Activated CD4-positive, CD25-positive, alpha-beta regulatory T cell treated with anti-CD3 and anti-CD28 coated beads, Interleukin-2, amount 50 U/mL, for 72 hours (primary cell): ENCODE data around the gene FLNC.

Experiments used
- DNase-seq: peaks from one replicate; pipeline ENCODE4 v3.0.0; 2021

Gene FLNC

DNA sequence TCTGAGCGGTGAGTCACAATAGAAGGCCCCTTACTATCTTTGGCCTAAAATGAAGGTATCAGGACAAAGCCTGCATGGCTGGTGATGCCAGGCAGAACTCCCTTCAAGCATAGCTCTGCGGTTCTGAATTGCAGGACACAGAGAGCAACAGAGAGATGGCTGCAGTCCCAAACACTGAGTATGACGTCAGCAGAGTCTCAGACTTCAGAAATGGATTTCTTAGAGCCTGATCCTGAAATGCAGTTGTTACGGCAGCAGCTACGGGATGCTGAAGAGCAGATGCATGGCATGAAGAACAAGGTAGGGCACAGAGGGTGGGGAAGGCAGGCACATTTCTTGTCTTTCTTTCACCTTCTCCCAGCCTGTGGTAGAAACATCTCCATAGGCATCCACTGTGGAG is 25.0 kb upstream of the FLNC start:
- DNase-seq = no peak

DNA sequence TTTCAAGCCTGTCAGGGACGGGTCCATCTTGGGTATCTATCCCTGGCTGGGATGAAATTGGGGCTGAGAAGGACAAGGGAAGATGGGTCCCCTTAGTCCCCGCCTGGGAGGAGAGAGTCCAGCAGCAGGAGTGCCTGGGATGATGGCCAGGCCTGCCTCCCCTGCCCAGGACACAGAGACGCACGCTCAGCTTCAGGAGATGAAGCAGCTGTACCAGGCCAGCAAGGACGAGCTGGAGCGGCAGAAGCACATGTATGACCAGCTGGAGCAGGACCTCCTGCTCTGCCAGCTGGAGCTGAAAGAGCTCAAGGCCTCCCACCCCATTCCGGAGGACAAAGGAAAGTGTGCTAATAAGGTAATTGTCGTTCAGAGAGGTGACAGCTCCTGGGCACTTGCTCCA is 23.0 kb upstream of the FLNC start:
- no peak for DNase-seq

DNA sequence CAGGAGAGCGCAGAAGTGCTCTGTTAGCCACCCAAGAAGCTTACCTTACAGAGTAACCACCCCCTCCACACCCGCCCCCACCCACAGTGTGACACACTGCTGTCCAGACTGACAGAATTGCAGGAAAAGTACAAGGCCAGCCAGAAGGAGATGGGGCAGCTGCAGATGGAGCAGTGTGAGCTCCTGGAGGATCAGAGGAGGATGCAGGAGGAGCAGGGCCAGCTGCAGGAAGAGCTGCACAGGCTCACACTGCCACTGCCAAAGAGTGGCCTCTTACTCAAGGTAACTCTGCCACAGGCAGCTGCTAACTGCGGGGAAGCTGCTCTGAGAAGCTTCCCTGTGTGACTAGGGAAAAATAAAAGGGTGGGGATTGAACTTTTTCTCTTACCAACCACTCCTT is 20.8 kb upstream of the FLNC start:
- DNase-seq = no peak

DNA sequence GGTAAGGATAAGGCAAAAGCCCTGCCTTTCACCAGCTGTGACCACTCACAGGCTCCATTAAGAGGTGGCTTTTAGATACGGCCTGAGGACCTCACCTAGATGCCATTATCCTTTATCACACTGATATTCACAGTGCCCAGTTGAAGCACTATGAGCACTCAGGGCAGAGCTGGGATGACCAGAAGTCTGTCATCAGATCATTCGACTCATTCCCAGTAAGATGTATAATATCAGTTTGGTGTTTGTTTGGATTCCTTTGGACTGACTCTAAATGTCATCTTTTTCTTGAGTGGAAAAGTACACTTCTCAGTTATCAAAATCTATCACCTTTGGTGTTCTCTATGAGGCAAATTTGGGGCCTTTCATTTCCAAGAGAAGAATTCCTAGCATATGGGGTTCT is 19.7 kb upstream of the FLNC start:
- DNase-seq = no peak

DNA sequence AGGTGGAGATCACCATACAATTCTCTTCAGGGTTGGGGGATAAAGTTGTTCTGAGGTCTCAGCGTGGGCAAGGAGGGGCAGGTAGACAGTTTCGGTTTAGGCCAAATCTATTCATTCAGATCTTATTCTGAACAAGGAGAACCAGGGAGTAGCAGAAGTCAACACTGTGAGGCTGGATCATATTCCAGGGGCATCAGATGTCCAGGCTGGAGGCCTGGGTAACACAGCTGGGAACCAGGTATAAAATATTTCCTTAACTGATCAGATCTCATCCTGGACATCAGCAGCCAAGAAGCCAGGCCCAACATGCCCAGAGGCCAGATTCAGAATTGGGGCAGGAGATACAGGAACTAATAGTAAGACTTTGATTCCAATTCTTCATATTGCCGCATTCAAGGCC is 19.2 kb upstream of the FLNC start:
- DNase-seq = no peak

DNA sequence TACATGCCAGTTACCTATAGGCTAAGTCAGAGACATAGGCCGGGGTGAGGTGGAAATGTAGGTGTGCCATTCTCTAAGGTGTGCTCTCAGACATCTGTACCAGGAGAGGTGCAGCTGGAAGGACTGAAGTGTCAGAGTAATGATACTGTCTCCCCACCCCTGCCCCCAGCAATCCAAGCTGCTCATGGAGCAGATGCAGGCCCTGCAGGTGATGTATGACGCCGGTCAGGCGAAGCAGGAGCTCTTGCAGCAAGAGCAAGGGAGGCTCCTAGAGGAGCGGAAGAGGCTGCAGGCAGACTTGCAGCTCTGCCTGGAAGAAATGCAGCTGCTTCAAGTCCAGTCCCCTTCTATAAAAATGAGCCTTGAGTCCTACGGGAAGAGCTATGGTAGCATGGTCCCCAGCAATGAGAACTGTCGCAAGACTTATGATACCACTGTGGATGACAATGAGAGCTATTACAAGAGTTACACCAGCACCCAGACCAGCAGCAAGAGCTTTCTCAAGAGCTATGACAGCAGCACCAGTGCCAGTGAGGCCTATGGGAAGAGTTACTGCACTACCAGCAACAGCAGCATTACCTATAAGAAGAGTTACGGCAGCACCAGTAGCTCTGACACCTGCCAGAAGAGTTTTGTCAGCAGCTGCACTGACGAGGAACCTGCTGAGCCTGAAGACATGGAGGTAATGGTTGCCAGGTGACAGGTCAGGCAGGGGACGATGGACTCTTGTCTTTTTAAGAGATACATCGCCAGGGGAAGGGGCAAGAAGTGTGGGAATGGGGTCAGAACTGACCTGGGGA is 18.4 kb upstream of the FLNC start:
- DNase-seq = no peak

DNA sequence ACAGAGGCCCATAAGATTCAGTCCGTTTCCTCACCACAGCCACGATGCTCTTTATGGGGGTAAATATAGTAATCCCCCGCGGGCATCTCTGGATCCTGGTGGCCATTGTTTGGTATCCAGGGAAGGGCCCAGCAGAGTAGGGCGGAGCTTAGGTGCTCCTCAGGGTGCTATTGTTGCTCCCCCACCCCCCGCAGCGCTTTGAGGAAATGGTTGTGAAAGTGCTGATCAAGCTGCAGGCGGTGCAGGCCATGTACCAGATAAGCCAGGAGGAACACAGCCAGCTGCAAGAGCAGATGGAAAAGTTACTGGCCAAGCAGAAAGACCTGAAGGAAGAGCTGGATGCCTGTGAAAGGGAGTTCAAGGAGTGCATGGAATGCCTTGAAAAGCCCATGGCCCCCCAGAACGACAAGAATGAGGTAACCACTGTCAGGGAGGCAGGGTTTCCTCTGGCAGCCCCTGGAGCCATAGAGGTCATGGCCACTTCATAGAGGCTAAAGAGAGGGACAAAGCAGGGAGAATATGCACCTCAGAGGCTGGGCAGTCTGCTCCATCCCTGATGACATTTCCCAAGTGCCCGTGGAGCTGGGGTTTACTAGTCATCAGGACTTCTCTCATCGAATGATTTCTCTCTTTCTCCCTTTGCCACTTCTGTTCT is 17.6 kb upstream of the FLNC start:
- DNase-seq = no peak

DNA sequence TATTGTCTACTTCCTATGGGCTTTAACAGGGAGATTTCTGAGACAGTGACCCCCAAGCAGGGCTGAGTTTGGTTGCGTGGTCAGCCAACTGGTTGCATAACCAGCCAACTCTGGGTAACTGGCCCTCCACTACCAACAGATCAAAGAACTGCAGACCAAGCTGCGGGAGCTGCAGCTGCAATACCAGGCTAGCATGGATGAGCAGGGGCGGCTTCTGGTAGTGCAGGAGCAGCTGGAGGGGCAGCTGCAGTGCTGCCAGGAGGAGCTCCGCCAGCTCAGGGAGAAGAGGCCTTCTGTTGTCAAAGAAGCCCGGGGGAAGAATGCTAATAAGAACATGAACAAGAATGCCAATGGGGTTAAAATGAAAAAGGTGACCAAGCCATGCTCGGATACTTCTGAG is 15.7 kb upstream of the FLNC start:
- DNase-seq = no peak

DNA sequence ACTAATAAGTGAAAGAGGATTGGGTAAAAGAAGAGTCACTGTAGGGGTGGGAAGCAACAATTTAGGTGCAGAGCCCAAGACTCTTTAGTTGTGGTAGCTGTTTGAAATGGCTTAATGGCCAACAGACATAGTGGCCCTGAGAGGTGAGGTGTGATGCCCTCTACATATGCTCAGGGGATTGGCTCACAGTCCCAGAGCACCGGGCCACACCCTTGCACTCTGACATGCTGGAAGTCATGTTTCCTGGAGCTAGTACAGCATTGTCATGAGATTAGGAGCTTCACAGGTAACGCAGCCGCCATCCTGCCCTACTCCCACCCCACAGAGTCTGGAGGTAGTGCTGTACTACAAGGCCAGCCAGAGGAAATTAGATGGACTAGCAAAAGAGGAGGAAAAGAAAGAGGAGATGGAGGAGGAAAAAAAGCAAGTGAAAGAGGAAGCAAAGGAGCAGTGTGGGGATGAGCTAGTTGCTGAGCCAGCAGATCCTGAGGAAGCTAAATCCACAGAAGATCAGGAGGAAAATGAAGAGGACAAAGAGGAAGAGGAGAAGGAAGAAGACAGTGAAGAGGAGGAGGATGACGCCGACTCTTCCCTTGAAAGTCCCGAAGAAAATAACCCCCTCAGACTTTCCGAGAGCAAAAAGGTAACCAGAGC is 14.8 kb upstream of the FLNC start:
- DNase-seq = no peak

DNA sequence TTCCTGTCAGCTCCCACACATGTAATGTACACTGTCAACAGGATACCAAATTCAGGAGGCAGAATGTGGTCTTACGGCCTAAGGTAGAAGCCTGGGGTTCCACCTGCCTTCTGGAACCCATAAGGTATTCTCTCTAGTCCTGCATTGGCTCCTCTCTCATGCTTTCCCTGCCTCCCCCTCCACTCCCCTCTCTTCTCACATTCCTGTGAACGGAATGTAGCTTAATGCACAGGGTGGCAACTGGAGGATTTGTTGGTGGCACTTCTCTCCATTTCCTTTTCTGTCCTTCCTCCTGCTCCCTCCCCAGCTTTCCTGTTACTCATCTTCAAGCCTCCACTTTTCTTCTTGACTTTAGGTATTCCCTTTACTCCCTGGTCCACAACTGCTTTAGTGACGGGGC is 11.5 kb upstream of the FLNC start:
- DNase-seq = no peak

DNA sequence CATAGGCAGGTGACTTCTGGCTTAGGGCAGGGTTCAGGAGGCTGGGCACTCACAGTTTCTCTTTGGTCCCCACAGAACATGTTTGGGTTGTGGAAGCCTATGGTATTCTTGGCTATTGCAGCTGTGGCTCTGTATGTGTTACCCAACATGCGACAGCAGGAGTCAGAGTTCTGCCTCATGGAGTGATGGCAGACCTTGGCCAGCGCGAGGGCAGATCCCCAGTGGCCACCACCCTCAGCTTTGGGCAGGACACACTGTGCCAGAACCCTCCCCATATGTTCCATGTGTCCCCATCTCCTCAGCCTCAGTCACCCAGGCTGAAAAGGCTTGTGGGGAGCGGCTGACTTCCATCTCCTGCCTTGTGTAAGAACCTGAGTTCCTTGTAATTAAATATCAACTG is 8.5 kb upstream of the FLNC start:
- no peak for DNase-seq

DNA sequence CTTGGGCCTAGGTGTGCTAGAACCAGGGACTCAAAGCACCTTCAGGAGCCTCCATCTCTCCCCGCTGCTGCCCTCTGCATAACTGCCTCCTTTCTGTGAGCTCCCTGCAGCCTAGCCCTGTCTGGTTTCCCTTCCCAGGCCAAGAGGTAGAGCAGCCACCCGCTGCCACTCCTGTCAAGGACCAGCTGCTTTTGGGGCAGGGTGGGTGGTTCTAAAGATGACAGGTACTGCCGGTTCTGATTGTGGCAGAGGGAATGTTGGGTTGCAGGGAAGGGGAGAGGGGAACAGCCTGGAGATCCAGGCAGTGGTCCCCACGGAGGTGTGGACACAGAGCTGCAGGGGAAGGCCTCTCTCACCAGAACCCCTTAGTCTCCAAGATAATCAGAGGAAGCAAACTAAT is 3.7 kb upstream of the FLNC start:
- DNase-seq = no peak

DNA sequence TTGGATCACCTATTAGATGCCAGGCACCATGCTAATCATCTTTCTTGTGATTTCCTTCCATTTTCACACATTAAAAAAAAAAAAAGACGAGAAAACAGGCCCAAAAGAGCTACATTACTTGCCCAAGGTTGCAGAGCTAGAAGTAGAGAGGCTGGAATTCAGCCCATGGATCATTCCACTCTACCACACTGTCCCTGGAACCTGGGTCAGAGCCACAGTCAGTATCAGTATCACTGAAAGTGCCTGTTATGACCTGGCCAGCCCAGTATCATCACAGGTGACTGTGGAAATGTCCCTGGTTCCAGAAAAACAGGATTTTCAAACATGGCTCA is 3.3 kb upstream of the FLNC start:
- DNase-seq = no peak

DNA sequence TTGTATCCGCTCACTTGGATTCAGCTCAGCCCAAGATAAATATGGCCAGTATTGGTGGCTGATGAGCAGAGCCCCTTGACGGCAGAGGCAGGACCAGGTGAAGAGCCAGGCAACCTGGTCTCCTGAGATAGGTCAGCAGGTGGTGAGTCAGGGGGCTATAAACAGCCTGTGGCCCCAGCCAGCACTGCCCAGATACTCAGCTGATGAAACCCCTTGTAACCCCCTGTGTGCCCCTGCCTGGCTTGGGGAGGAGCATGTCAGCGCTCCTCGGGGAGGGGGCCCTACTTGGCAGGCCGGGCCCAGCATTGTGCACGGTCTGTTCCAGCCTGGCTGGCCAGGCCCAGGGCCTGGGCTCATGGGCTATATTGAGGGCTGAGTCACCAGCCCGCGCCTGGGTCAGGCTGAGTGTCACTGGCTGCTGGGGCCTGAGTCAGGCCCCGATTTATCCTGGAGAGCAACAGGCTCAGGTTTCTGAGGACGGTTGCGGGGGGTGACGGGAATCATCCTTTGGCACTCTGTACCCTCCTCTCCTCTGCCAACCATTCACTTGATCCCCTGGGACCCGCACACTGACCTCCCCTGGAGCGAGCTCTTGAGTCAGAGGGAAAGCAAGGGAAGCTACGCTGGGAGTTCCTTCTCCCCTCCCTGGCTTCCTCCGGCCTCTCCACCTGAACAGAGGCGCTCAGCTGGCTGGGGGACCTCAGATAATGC is 2.8 kb upstream of the FLNC start:
- DNase-seq = no peak

DNA sequence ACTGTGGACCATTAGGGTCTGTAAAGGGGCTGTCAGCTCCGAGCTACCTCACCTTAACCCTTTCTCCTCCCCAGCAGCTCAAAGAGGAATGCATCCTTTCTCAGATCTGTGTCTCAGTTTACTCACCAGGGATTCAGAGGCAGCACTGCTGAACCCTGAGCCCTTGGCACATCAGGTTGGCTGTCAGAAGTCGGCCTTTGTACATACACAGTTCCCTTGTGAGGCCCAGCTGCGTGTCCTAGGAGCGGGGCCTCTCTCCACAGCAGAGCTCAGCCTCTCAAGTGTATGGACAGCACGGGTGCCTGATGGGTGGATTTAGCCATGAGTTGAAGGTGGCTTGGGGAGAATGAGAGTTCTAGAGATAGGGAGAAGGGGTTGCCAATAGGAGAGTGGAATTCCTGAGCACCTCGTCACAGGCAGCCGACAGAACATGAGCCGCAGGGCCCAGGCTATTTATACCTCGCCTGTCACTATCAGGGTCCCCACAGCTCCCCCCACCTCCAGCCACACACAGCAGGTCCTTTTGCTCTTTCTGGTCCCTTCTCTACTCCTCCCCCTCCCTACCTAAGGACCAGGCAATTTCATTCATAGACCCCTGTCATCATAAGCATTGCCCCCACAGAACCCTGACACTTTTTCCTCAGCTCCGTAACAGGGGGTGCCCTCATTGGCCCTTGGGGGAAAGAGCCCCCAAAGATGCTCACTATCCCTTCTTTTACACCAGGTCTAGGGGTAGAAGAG is 2.1 kb upstream of the FLNC start:
- DNase-seq = no peak

DNA sequence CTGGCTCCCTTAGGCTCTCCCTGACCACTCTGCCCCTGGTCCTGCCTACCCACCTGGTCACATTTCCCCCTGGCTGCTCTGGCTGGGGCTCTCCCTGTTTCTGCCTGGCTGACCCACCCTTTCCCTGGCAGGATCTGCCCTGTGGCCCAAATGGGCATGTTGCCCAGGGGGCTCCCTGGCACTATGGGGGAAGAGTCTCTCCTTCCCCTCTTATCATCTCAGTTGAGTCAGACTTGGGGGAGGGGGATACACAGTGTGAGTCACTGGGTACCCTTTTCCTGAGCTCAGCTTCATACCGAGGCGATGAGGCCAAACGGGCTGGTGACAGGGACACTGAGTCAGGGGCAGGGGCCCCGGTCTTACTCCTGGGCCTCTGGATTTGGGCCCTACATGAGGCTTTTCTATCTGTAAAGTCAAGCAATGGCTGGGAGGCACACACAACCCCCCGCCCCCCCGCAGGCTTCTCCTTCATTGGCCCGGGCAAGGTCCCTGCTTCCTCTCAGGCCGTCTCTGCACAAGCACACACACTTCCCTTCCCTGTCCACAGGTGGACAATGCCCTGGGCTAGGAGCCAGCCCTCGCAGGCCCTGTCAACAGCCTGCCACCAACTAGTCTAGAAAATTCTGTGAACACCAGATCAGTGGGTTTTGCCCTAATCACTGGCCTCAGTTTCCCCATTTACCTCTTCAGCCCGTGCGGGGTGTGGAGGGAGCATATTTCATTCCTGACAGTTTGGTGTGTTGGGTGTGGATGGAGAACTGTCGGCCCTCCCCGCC is 627 bp upstream of the FLNC start:
- no peak for DNase-seq

DNA sequence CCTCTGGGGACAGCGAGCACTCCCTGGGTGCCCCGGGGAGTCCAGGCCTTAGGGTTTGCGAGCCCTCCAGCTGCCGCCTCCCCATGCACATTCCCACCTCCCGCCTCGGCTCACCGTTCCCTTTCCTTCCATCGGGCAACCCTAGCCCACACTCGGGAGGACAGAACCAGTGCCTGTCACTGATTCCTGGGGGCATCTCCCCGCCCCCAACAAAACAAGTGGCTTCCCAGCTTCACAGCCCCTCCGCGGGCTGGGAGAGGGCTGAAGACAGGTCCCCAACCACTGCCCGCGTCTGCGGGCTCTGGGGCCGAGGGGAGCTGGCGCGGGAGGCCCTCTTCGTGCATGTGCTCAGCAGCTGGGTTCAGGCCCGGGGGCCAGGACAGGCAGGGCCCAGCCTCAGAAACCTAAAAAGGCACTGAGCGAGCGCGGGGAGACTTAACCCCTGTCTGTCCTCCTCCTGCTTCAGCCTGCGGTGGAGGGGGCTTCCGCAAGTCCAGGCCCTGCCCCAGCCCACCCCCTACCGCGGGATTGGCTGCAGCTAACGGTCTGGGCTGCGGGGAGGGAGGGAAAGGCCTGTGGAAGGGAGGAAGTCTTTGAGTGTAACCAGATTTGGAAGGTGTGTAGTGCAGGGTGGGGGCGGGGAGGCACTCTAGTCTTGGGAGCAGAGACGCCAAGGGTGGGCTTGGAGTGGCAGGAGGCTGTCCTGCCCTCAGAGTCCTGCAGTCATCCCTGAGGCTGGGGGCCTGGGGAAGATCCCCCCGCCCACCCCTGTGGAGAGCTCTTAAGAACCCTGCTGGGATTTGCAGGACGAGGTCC is 1.2 kb downstream of the FLNC start:
- no peak for DNase-seq

DNA sequence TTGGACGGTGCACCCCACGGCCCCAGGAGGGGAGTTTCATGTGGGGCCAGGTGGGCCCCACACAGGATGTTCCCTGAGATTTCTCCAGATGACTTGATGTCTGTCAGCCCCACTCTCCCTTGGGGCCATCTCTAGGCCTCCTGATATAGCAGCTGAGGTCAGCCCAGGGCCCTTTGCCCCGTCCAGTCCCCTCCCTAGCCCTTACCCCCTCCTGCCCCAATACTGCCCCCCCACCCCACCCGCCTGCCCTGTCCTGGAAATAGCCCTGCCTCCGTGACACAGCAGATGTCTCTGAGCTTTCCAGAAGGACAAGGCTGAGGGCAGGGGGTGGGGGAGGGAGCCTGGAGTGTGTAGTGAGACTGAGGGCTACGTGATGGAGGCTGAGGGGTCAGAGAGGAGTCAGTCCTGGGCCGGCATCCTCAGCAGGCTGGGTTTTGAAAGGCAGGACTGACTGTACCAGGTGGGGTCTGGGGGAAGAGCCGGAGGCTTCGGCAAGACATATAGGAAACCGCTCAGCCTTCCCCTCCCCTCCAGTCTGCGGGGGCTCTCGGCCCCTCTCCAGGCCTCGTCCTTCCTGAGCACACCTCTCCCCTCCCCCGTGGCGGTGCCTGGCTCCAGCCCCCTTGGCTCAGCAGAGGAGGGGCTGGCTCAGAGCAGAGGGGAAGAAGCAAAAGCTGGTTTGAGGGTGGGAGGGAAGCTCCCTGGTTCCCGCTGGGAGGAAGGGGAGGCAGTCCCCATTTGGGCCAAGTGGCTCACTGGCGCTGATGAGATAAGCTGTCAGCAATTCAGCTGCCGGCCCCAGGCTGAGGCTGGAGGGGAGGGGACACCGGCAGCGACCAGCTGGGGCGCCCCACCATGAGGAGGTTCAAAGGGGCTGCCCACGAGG is 2.0 kb downstream of the FLNC start:
- DNase-seq = no peak

DNA sequence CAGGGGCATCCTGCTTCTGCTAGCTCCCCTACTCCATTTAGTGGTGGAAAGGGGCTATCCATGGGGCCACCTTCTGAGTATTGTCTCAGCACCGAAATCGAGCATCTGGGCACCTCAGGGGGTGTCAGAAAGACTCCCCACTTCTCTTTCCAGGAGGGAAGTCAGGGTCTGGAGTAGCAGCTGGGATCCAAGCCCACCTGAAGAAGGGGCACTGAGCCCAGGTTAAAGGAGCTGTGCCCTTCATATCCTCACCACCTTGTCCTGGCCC is 2.6 kb downstream of the FLNC start:
- DNase-seq = no peak

DNA sequence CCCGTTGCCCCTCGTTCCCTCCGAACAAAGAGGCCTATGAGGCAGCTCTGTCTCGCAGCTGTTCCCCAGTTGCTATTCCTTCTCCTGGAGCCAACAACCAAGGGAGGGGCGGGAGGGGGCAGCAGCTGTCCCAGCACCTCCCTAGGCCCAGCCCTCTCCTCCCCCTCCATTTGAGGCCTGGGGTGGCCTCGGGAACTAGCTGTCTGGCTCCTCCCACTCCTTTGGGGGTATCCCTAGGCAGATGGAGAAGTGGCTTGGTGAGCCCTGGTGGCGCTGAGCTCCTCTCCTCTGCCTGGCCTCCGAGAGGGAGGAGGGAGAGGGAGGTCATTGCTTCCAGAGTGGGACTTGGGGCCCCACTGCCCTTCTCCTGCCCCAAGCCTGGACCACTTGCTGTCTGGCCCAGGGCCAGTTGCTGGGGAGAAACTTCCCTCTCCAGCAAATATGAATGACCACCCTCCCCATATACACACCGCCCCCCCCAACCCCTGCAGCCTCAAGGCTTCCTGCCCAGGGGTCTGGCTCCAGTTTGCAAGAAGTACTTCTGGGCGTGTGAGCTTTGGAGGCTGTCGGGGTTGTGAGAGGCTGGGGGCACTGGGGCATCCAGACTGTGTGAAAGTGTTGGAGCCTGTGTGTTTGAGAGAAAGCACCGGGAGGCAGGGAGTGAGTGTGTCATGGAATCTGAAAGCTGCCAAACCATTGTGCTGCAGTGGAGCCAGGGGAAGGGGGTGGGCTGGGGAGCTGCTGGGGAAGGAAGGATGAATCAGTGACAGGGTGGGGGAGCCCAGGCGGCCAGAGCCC is 3.1 kb downstream of the FLNC start:
- no peak for DNase-seq
